HEK293 (cell line): ENCODE measurements around the gene MYH15.

Experiments used
- CTCF ChIP-seq: fragments of 450-650 bp; formaldehyde crosslinking; IDR thresholded peaks from 2 replicates; pipeline ENCODE4 v1.5.1; 2016; ENCODE audit warnings: missing biosample characterization, missing genetic modification characterization
- ZBTB26 ChIP-seq: fragments of 450-650 bp; formaldehyde crosslinking; optimal IDR thresholded peaks from 2 replicates; pipeline ENCODE3; 2016; ENCODE audit warnings: missing biosample characterization, mild to moderate bottlenecking, missing genetic modification characterization
- ZNF366 ChIP-seq: fragments of 450-650 bp; formaldehyde crosslinking; conservative IDR thresholded peaks from 2 replicates; pipeline ENCODE4 v1.5.1; 2016; ENCODE audit warnings: missing biosample characterization, missing genetic modification characterization
- ZNF501 ChIP-seq: fragments of 450-650 bp; formaldehyde crosslinking; IDR thresholded peaks from 2 replicates; pipeline ENCODE4 v1.5.1; 2016; ENCODE audit warnings: missing biosample characterization, missing genetic modification characterization
- ZNF610 ChIP-seq: fragments of 450-650 bp; formaldehyde crosslinking; IDR thresholded peaks from 2 replicates; pipeline ENCODE4 v1.5.1; 2016; ENCODE audit warnings: missing biosample characterization, missing genetic modification characterization, borderline replicate concordance

- no peak for TF ChIP-seq ZNF501 (tag by site-specific recombination)
- no peak for TF ChIP-seq CTCF (tag by site-specific recombination)
- no peak for TF ChIP-seq ZNF366
- no peak for TF ChIP-seq ZBTB26 (tag by site-specific recombination)
- TF ChIP-seq ZNF610 (tag by site-specific recombination) = no peak
Measured at GRCh38 chr3:108447096-108447847, 63.1 kb downstream of the MYH15 start.
